ENCODE data around the gene KIF21B. TPM values are rescaled to one million over a fixed set of nuclear protein-coding genes. Genes with fewer than 3 reads are reported as not detected.

Gene KIF21B
- total and polyA plus RNA-seq, 2 of the 4 experiments (the other 2 are of a cell fraction): 0.36 to 0.55 TPM

- H4K20me1 ChIP-seq (ENCODE audit: insufficient read depth, low read length): no peaks in the 10 kb centered on the region
- no peak overlapping the region for H3K27ac ChIP-seq (ENCODE audit: insufficient read depth, low read length)
- no peak for TF ChIP-seq CEBPB (IDR thresholded peaks at IDR 0.05; ENCODE audit: low read depth, low read length)
- ChIA-PET POLR2A (ENCODE audit: unreplicated experiment) (no interaction called here), CTCF (no interaction called here)
- H3K18ac ChIP-seq (ENCODE audit: low read depth, low read length): no peak overlapping the region
- BruUV-seq (replicated peaks): no TSS peak
- no peak overlapping the region for H3K23ac ChIP-seq (ENCODE audit: low read depth, low read length)
- DNase-seq (no peak), ATAC-seq (ENCODE audit: low read depth) (no peak)
- H2BK15ac ChIP-seq (ENCODE audit: low read depth, low read length): no peak overlapping the region
- 69% methylated on average over 2 of the region's 8 CpGs; no CpG with 5 or more reads in 1 of the 2 experiments for WGBS, 2 experiments (ENCODE audit: extremely low coverage in 2 of 2, insufficient read length in 1 of 2)
- no peak overlapping the region for H3K14ac ChIP-seq (replicated peaks; ENCODE audit: low read depth, low read length)
- no peak overlapping the region for H3K4ac ChIP-seq (ENCODE audit: low read depth, low read length)
- H3K9me1 ChIP-seq (ENCODE audit: insufficient read depth, low read length): no peaks in the 10 kb centered on the region; the same call in 1 of the 2 replicates
- peaks cover 3% of the 10 kb centered on the region; the same call in 1 of the 2 replicates for H3K27me3 ChIP-seq (ENCODE audit: control insufficient read depth, insufficient read depth, low read length)
- H3K4me3 ChIP-seq (ENCODE audit: insufficient read depth, low read depth, low read length): no peak overlapping the region
- no peak overlapping the region for H2BK120ac ChIP-seq (ENCODE audit: low read depth, low read length)
- no peaks in the 10 kb centered on the region for H3K9me3 ChIP-seq (ENCODE audit: control insufficient read depth, insufficient read depth, low read length)
- no peak overlapping the region for H2BK20ac ChIP-seq (ENCODE audit: low read depth, low read length)
- no peaks in the 10 kb centered on the region for H3K79me1 ChIP-seq (ENCODE audit: low read depth in 1 of 2, low read length in 2 of 2)
- dilution Hi-C loops (cut with HindIII; ENCODE audit: low sequenced_read_pairs, unreplicated experiment) (no loop called here), in situ Hi-C loops (cut with MboI; ENCODE audit: low sequenced_read_pairs) (loop anchor here (5.0 kb wide), 1 partner anchor 66 kb away; no protein-coding TSS in a partner anchor), intact Hi-C loops (cut with micrococcal nuclease) (loop anchor here (10.0 kb wide), 1 partner anchor 352 kb away; the partner anchor contains the start of gene KIF14)
- no peak overlapping the region for H3K9ac ChIP-seq (ENCODE audit: low read depth, low read length)
- H3K4me2 ChIP-seq (ENCODE audit: low read depth, low read length): no peak overlapping the region
- no peak overlapping the region for H2BK5ac ChIP-seq (ENCODE audit: low read depth, low read length, poor library complexity, severe bottlenecking)
- no peak overlapping the region for H3K56ac ChIP-seq (ENCODE audit: extremely low read depth, insufficient read depth, low read length)
- H3K4me1 ChIP-seq (ENCODE audit: control insufficient read depth, insufficient read depth, low read length): no peaks in the 10 kb centered on the region
- no peak overlapping the region for H2AK9ac ChIP-seq (replicated peaks; ENCODE audit: low read depth, low read length, poor library complexity)
- no peak overlapping the region for H4K91ac ChIP-seq (ENCODE audit: insufficient read depth, low read depth, low read length)
- H2AK5ac ChIP-seq (ENCODE audit: low read depth, low read length): no peak overlapping the region
- H3K36me3 ChIP-seq (ENCODE audit: control insufficient read depth, insufficient read depth, low read length): no peaks in the 10 kb centered on the region
- no peak overlapping the region for H4K5ac ChIP-seq (ENCODE audit: low read depth, low read length)
- no peak overlapping the region for H2AFZ ChIP-seq (replicated peaks; ENCODE audit: low read length, poor library complexity)
- H4K8ac ChIP-seq (ENCODE audit: low read depth in 2 of 2, low read length in 2 of 2): no peak overlapping the region
Measured at GRCh38 chr1:200976634-200977033, 46.9 kb downstream of the KIF21B start.

Data from IMR-90 (cell line).